Keratinocyte (primary cell): ENCODE measurements around the gene HINFP. TPM values are rescaled to one million over a fixed set of nuclear protein-coding genes. Genes with fewer than 3 reads are reported as not detected.

Experiments used
- DNase-seq: peaks from one replicate; pipeline ENCODE4 v3.0.0-alpha.2; 2011; ENCODE audit warnings: low read depth, missing footprints, low spot score
- FAIRE-seq: peaks from 2 replicates; lab custom pipeline; 2011; peaks lifted over from hg19 to GRCh38; lab: Jason Lieb, UNC
- H2AFZ ChIP-seq: 2 replicates; pipeline ENCODE4 v1.6.0; 2012; ENCODE audit warnings: low read length, control low read depth, inconsistent platforms; ENCODE audit not compliant: control insufficient read depth
- H3K27ac ChIP-seq: 2 replicates; pipeline ENCODE4 v1.5.1; 2011; ENCODE audit warnings: low read length; ENCODE audit not compliant: control insufficient read depth, insufficient read depth
- H3K27me3 ChIP-seq: 3 replicates; pipeline ENCODE4 v1.6.0; 2011; ENCODE audit warnings: low read length; ENCODE audit not compliant: control insufficient read depth, insufficient read depth; ENCODE audit errors: extremely low read depth
- H3K36me3 ChIP-seq, 2 experiments: 2 replicates in 1 of 2; 3 replicates in 1 of 2; pipeline ENCODE4 v1.5.1; 2011; ENCODE audit warnings: low read length in 2 of 2, mild to moderate bottlenecking in 1 of 2; ENCODE audit not compliant: control insufficient read depth in 2 of 2, insufficient read depth in 2 of 2; ENCODE audit errors: extremely low read depth in 1 of 2
- H3K4me1 ChIP-seq: 3 replicates; pipeline ENCODE4 v1.5.1; 2011; ENCODE audit warnings: low read length; ENCODE audit not compliant: control insufficient read depth, insufficient read depth; ENCODE audit errors: extremely low read depth
- H3K4me2 ChIP-seq: 3 replicates; pipeline ENCODE4 v1.6.0; 2011; ENCODE audit warnings: low read depth, low read length; ENCODE audit not compliant: control insufficient read depth, insufficient read depth; ENCODE audit errors: extremely low read depth
- H3K4me3 ChIP-seq, 3 experiments: fragments of 200-600 bp in 1 of 3; sonication (generic) in 1 of 3; 2 replicates in 2 of 3; 3 replicates in 1 of 3; pipeline ENCODE4 v1.5.1; 2011 to 2016; ENCODE audit warnings: low read length in 3 of 3, mild to moderate bottlenecking in 3 of 3, control low read depth in 2 of 3, inconsistent platforms in 1 of 3, low read depth in 1 of 3, mixed read lengths in 1 of 3, mixed run types in 1 of 3, moderate library complexity in 1 of 3; ENCODE audit not compliant: control insufficient read depth in 2 of 3, insufficient read depth in 2 of 3; ENCODE audit errors: extremely low read depth in 1 of 3
- H3K79me2 ChIP-seq: 2 replicates; pipeline ENCODE4 v1.6.0; 2012; ENCODE audit warnings: low read length; ENCODE audit not compliant: control insufficient read depth, insufficient read depth
- H3K9ac ChIP-seq: 3 replicates; pipeline ENCODE4 v1.6.0; 2011; ENCODE audit warnings: low read length; ENCODE audit not compliant: control insufficient read depth, insufficient read depth; ENCODE audit errors: extremely low read depth
- H3K9me1 ChIP-seq: 3 replicates; pipeline ENCODE4 v1.6.0; 2011; ENCODE audit warnings: low read length; ENCODE audit not compliant: control insufficient read depth, insufficient read depth; ENCODE audit errors: extremely low read depth
- H3K9me3 ChIP-seq: 2 replicates; pipeline ENCODE4 v1.5.1; 2012; ENCODE audit warnings: low read depth, low read length; ENCODE audit not compliant: control insufficient read depth
- H4K20me1 ChIP-seq: 3 replicates; pipeline ENCODE4 v1.6.0; 2011; ENCODE audit warnings: low read length; ENCODE audit not compliant: control insufficient read depth, insufficient read depth; ENCODE audit errors: extremely low read depth
- CTCF ChIP-seq, 3 experiments: IDR thresholded peaks in 1 of 3; conservative IDR thresholded peaks in 1 of 3; optimal IDR thresholded peaks in 1 of 3; 2 replicates in 2 of 3; 3 replicates in 1 of 3; pipeline versions ENCODE3 to v1.5.1; 2011; ENCODE audit warnings: low read length in 3 of 3, mild to moderate bottlenecking in 3 of 3, moderate library complexity in 2 of 3, control low read depth in 1 of 3, inconsistent platforms in 1 of 3; ENCODE audit not compliant: insufficient read depth in 2 of 3; ENCODE audit errors: extremely low read depth in 1 of 3
- EZH2 ChIP-seq: IDR thresholded peaks from one replicate; pipeline ENCODE4 v1.6.1; 2012; ENCODE audit warnings: inconsistent platforms, mild to moderate bottlenecking, low read length, moderate library complexity
- dilution Hi-C: fragments of 300-500 bp; cut with MboI; formaldehyde crosslinking; loops from one replicate; pipeline ENCODE4 v1.7.0; 2020; ENCODE audit warnings: low sequenced_read_pairs; ENCODE audit not compliant: extremely low pct_ligation_motif_present
- polyA plus RNA-seq, 5 experiments: library from polyadenylated mRNA; depleted of rRNA in 3 of 5; stranded (reverse) in 3 of 5; stranded (forward) in 1 of 5; unstranded in 1 of 5; fragments of >200 nt; gene quantifications; 1 replicate in 1 of 5; 2 replicates in 3 of 5; 3 replicates in 1 of 5; pipeline versions ENCODE4 v1.2.1 to v1.2.3, GENCODE V29; 2011 to 2012; ENCODE audit warnings: missing spikeins in 2 of 5, low read depth in 1 of 5, low replicate concordance in 1 of 5

HINFP gene
- polyA plus RNA-seq, 1 donor (not counting 4 experiments of a cell fraction or from before 2014, with no cell fraction given): 15.6 TPM

GRCh38 chr11:119178166-119178680, 56.8 kb downstream of the HINFP start:
- Histone ChIP-seq H4K20me1 (no peaks in the 10 kb centered on the region), H3K4me3 (no peak overlapping the region), H3K79me2 (no peaks in the 10 kb centered on the region), H2AFZ (no peak overlapping the region), H3K9ac (no peak overlapping the region), H3K36me3 (peaks cover 0 to 10% of the 10 kb centered on the region in 2 experiments), H3K27ac (no peak overlapping the region), H3K4me1 (peaks cover 5% of the 10 kb centered on the region), H3K4me2 (no peak overlapping the region), H3K27me3 (no peaks in the 10 kb centered on the region), H3K9me1 (no peaks in the 10 kb centered on the region), H3K9me3 (no peaks in the 10 kb centered on the region)
- TF ChIP-seq EZH2 (no peak), CTCF (optimal IDR thresholded peaks at IDR 0.05 in 1 of 3, IDR thresholded peaks at IDR 0.05 in 1 of 3, conservative IDR thresholded peaks at IDR 0.05 in 1 of 3; ENCODE audit: extremely low read depth in 1 of 3, insufficient read depth in 2 of 3, low read length in 3 of 3) (no peak)
- DNase-seq (no peak), FAIRE-seq (no peak)
- dilution Hi-C loops: no loop called here

DNA sequence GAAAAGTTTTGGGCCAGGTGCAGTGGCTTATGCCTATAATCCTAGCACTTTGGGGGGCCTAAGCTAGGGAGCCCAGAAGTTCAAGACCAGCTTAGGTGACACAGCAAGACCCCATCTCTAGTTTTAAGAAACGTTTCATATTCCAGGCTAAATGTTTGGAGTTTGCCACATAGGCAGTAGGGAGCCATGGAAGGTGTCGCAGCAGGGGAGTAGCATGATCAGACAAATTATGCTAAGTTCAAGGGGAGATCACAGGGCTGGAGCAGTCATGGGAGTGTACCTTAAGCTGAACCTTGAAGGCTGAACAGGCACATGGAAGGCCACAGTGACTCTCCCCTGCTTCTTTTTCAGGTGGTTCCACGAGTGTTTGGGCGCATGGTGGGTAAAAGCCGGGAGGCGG, 58.0 kb downstream of the HINFP start:
- no peaks in the 10 kb centered on the region for H3K27me3 ChIP-seq
- TF ChIP-seq CTCF (optimal IDR thresholded peaks at IDR 0.05 in 1 of 3, IDR thresholded peaks at IDR 0.05 in 1 of 3, conservative IDR thresholded peaks at IDR 0.05 in 1 of 3; ENCODE audit: extremely low read depth in 1 of 3, insufficient read depth in 2 of 3, low read length in 3 of 3) (no peak), EZH2 (no peak)
- H3K4me2 ChIP-seq: no peak overlapping the region
- H3K9me3 ChIP-seq: no peaks in the 10 kb centered on the region
- H3K9me1 ChIP-seq: no peaks in the 10 kb centered on the region
- peaks cover 0 to 10% of the 10 kb centered on the region in 2 experiments for H3K36me3 ChIP-seq
- H3K4me3 ChIP-seq: no peak overlapping the region
- no peak overlapping the region for H2AFZ ChIP-seq
- peaks cover 5% of the 10 kb centered on the region for H3K4me1 ChIP-seq
- no peak for FAIRE-seq
- no peaks in the 10 kb centered on the region for H3K79me2 ChIP-seq
- dilution Hi-C loops: no loop called here
- H3K9ac ChIP-seq: no peak overlapping the region
- no peak for DNase-seq
- no peaks in the 10 kb centered on the region for H4K20me1 ChIP-seq
- no peak overlapping the region for H3K27ac ChIP-seq
